ENCODE data around the gene NDUFA3.

Gene NDUFA3

GRCh38 chr19:54102421-54103169, at the start of gene NDUFA3:
NDUFA3 (plus strand) TSS chr19:54102855; CDS start chr19:54102879, 24 bp downstream.
- peak; percentile 96 for DNase-seq (ENCODE audit: low read depth)
- TF ChIP-seq CTCF (IDR thresholded peaks at IDR 0.05; ENCODE audit: low read depth, low read length, missing control alignments) = no peak
- peak within 1 kb of the TSS; percentile 81 for H3K4me3 ChIP-seq (ENCODE audit: low read depth, low read length)

- no peak overlapping the region for H3K4me3 ChIP-seq (ENCODE audit: low read depth, low read length)
- DNase-seq (ENCODE audit: low read depth) = no peak
- TF ChIP-seq CTCF (IDR thresholded peaks at IDR 0.05; ENCODE audit: low read depth, low read length, missing control alignments) = no peak
These were observed 40.0 kb upstream of the NDUFA3 start for GRCh38 chr19:54062643-54063042.

- DNase-seq (ENCODE audit: low read depth) = no peak
- H3K4me3 ChIP-seq (ENCODE audit: low read depth, low read length) = no peak within 1 kb of the TSS
These were observed 39.1 kb upstream of the NDUFA3 start, which contains the start of gene VSTM1 for GRCh38 chr19:54063350-54064116. VSTM1 (minus strand) TSS chr19:54063897; CDS start chr19:54063777, 120 bp downstream.

GRCh38 chr19:54069470-54069869, 33.2 kb upstream of the NDUFA3 start:
- H3K4me3 ChIP-seq (ENCODE audit: low read depth, low read length) = no peak overlapping the region
- no peak for TF ChIP-seq CTCF (IDR thresholded peaks at IDR 0.05; ENCODE audit: low read depth, low read length, missing control alignments)
- DNase-seq (ENCODE audit: low read depth) = no peak

More at GRCh38 chr19:54063350-54064116, 39.1 kb upstream of the NDUFA3 start, which contains the start of gene VSTM1:
- no peak for TF ChIP-seq CTCF (IDR thresholded peaks at IDR 0.05; ENCODE audit: low read depth, low read length, missing control alignments)

- DNase-seq (ENCODE audit: low read depth) = no peak
- H3K4me3 ChIP-seq (ENCODE audit: low read depth, low read length) = no peak overlapping the region
- TF ChIP-seq CTCF (IDR thresholded peaks at IDR 0.05; ENCODE audit: low read depth, low read length, missing control alignments) = no peak
These were observed 28.8 kb upstream of the NDUFA3 start for GRCh38 chr19:54073829-54074228.

GRCh38 chr19:54074851-54075250, 27.8 kb upstream of the NDUFA3 start:
- no peak overlapping the region for H3K4me3 ChIP-seq (ENCODE audit: low read depth, low read length)
- no peak for TF ChIP-seq CTCF (IDR thresholded peaks at IDR 0.05; ENCODE audit: low read depth, low read length, missing control alignments)
- no peak for DNase-seq (ENCODE audit: low read depth)

Measured in GM12864 (cell line).